Ascending aorta (tissue), 2 donors: Measurements from ENCODE around the gene KRTAP5-4. TPM values are rescaled to one million over a fixed set of nuclear protein-coding genes. Genes with fewer than 3 reads are reported as not detected.
A peak's percentile ranks its signal among the peaks of the same experiment; 100 is the strongest.

Source experiments
- DNase-seq, 2 donors: peaks; one replicate each; pipeline ENCODE4 v3.0.0-alpha.2; 2019; ENCODE audit warnings: low spot score in 2 of 2
- H3K27ac ChIP-seq, 2 donors: fragments of 200-600 bp; sonication (generic); one replicate each; pipeline ENCODE4 v1.5.1; 2016 to 2017; ENCODE audit warnings: mild to moderate bottlenecking in 1 of 2
- H3K27me3 ChIP-seq: fragments of 200-600 bp; sonication (generic); one replicate; pipeline ENCODE4 v1.5.1; 2017
- H3K36me3 ChIP-seq, 2 donors: fragments of 200-600 bp; sonication (generic); one replicate each; pipeline ENCODE4 v1.5.1; 2016
- H3K4me1 ChIP-seq, 2 donors: fragments of 200-600 bp; sonication (generic); one replicate each; pipeline ENCODE4 v1.5.1; 2016 to 2017; ENCODE audit warnings: mild to moderate bottlenecking in 1 of 2
- H3K4me3 ChIP-seq, 2 donors: fragments of 200-600 bp; sonication (generic); one replicate each; pipeline ENCODE4 v1.5.1; 2016 to 2017; ENCODE audit warnings: mild to moderate bottlenecking in 1 of 2
- H3K9me3 ChIP-seq, 2 donors: fragments of 200-600 bp; sonication (generic); one replicate each; pipeline ENCODE4 v1.5.1; 2016
- CTCF ChIP-seq, 3 experiments: fragments of 200-600 bp in 2 of 3; fragments of 450-650 bp in 1 of 3; sonication (generic) in 2 of 3; IDR thresholded peaks; one replicate each; pipeline ENCODE4 v1.5.1; 2016 to 2019; ENCODE audit warnings: antibody characterized with exemption in 3 of 3, mild to moderate bottlenecking in 1 of 3, moderate library complexity in 1 of 3
- intact Hi-C: fragments of 100-400 bp; cut with DNase I; formaldehyde crosslinking; loops from one replicate; pipeline ENCODE4 v1.15.1; 2023
- total RNA-seq: library from RNA; depleted of rRNA; stranded (reverse); fragments of >200 nt; gene quantifications from one replicate; pipeline ENCODE4 v1.1.0, GENCODE V29; 2016

Gene KRTAP5-4
- total RNA-seq, 1 donor from 2014 or later: not detected

GRCh38 chr11:1629326-1630185, 7.6 kb upstream of the KRTAP5-4 start, which contains the start of gene KRTAP5-5:
KRTAP5-5 (plus strand) TSS chr11:1629775; CDS start chr11:1629841, 66 bp downstream.
- intact Hi-C loops: no loop called here
- H3K27ac ChIP-seq: no peak within 1 kb of the TSS
- H3K9me3 ChIP-seq: no peaks in the 10 kb centered on the region
- no peak within 1 kb of the TSS for H3K4me3 ChIP-seq
- no peaks in the 10 kb centered on the region for H3K4me1 ChIP-seq
- H3K36me3 ChIP-seq: no peaks in the 10 kb centered on the region
- H3K27me3 ChIP-seq: no peaks in the 10 kb centered on the region
- no peak for DNase-seq
- no peak for TF ChIP-seq CTCF (IDR thresholded peaks at IDR 0.05)

- Histone ChIP-seq H3K4me3 (no peak overlapping the region), H3K36me3 (no peaks in the 10 kb centered on the region), H3K9me3 (no peaks in the 10 kb centered on the region), H3K27ac (no peak overlapping the region), H3K27me3 (no peaks in the 10 kb centered on the region), H3K4me1 (no peaks in the 10 kb centered on the region)
- no peak for DNase-seq
- intact Hi-C loops: no loop called here
- TF ChIP-seq CTCF (IDR thresholded peaks at IDR 0.05): peak; percentile 64 to 84 (median 76)
Measured at GRCh38 chr11:1628506-1629325, 6.8 kb upstream of the KRTAP5-4 start.

- Histone ChIP-seq H3K36me3 (no peaks in the 10 kb centered on the region), H3K4me1 (no peaks in the 10 kb centered on the region), H3K27ac (no peak overlapping the region), H3K27me3 (no peaks in the 10 kb centered on the region), H3K9me3 (no peaks in the 10 kb centered on the region), H3K4me3 (no peak overlapping the region)
- no peak for DNase-seq
- no peak for TF ChIP-seq CTCF (IDR thresholded peaks at IDR 0.05)
- intact Hi-C loops: no loop called here
Measured at GRCh38 chr11:1625541-1625940, 3.6 kb upstream of the KRTAP5-4 start.

- H3K27ac ChIP-seq: no peak overlapping the region
- no peaks in the 10 kb centered on the region for H3K36me3 ChIP-seq
- TF ChIP-seq CTCF (IDR thresholded peaks at IDR 0.05): no peak
- no peaks in the 10 kb centered on the region for H3K4me1 ChIP-seq
- H3K9me3 ChIP-seq: no peaks in the 10 kb centered on the region
- no peak for DNase-seq
- H3K4me3 ChIP-seq: no peak overlapping the region
- intact Hi-C loops: no loop called here
- H3K27me3 ChIP-seq: no peaks in the 10 kb centered on the region
Measured at GRCh38 chr11:1624621-1625020, 2.7 kb upstream of the KRTAP5-4 start.

- Histone ChIP-seq H3K27ac (no peak overlapping the region), H3K27me3 (no peaks in the 10 kb centered on the region), H3K4me1 (no peaks in the 10 kb centered on the region), H3K4me3 (no peak overlapping the region), H3K9me3 (no peaks in the 10 kb centered on the region), H3K36me3 (no peaks in the 10 kb centered on the region)
- intact Hi-C loops: no loop called here
- TF ChIP-seq CTCF (IDR thresholded peaks at IDR 0.05): no peak
- DNase-seq: no peak
Measured at GRCh38 chr11:1623716-1624115, 1.8 kb upstream of the KRTAP5-4 start.
